Measurements from ENCODE around the gene PKP2.

The PKP2 gene

DNA sequence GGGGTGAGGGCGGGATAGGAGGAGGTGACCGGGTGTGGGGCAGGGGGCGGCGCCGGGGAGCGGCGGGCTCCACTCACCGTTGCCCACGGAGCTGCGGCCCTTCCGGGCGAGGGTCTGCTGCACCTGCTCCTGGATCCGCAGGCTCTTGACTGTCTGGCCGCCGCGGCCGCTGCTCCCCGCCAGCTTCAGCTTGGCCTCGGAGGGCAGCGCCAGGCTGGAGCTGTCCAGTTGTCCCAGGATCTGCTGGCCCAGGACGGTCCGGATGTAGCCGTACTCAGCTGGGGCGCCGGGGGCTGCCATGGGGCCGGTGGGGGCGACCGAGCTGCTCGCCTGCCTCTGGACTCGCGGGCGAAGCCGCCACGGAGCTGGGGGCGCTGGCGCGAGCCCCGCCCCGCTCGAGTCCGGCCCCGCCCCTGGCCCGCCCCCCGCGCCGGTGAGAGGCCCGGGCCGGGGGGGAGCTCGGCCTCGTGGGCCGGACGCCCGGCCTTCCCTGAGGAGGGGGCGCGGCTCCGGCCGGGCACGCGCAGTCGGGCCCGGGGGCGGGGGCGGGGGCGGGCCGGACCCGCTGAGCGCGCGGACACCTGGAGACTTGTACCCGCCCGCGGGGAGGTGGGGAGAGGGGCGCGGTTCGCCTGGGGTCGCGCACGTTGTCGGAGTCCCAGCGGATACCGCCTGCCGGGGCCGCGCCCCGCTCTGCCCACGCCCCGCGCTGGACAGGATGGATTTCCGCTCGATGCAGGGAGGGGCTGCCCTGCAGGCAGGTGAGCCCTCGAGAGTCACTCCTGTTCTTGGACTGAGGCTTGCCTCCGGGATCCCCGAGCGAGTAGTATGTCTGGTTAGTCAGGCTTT lies at the start of gene PKP2:
TSS of gene PKP2 (minus strand) at position 346 of the 849 bp plus-strand sequence. CDS start at position 300, 46 bp downstream.
- peak; percentile 27 for FAIRE-seq
- peak; percentile 93 for DNase-seq (ENCODE audit: low spot score)

DNA sequence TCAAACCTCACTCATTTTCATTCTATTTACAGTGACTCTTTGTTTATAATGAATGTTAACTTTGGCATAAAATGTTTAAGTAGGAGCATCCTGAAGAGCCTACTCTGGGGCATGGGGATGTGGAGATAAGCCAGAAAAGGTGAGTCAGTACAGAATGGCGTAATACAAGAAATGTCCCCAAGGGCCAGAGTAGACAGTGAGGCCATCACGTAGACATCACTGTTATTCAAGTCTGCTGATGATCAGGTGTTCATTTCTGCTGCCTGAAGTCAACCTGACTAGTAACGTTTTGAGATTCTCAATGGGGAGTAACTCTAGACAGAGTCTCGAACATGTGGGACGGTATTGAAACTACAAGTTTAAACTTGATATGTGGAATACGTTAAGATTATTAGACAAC lies 47.6 kb upstream of the PKP2 start:
- peak; percentile 27 for DNase-seq (ENCODE audit: low spot score)

DNA sequence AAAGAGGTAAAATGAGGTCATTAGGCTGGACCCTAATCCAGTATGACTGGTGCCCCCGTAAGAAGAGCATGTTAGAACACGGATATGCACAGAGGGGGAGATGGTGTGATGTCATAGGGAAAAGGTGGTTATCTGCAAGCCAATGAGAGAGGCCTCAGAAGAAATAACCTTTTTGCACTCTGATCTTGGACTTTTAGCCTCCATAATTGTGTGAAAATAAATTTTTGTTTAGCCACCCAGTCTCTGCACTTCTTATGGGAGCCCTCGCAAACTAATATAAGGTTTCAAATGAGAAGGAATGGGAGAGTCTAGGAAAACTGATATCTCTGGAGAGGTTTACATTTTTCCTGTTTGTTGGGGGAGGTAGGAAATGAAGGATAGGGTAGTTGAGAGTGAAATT lies 43.2 kb upstream of the PKP2 start:
- FAIRE-seq: no peak

More for the DNA sequence above, 47.6 kb upstream of the PKP2 start:
- no peak for FAIRE-seq

DNA sequence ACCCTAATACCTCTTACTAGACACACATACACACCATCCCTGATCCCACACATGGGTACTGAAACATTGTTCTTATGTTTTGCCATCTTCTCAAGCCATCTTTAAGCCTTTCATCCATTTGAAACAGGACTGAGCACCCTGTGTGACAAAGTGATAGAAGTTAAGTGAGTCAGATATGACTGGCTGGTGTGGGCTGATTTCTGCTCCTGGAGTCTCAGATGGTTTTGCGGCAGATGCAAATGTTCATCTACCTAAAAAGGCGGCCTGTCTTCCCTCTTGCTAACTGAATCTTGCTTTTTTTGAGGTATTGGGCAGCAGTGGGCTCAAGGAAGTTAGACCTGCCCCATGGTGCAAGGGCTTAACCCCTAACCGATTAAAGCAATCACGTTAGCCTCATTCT lies 30.4 kb upstream of the PKP2 start:
- FAIRE-seq: no peak
- DNase-seq (ENCODE audit: low spot score): no peak

More for the DNA sequence above, 43.2 kb upstream of the PKP2 start:
- no peak for DNase-seq (ENCODE audit: low spot score)

DNA sequence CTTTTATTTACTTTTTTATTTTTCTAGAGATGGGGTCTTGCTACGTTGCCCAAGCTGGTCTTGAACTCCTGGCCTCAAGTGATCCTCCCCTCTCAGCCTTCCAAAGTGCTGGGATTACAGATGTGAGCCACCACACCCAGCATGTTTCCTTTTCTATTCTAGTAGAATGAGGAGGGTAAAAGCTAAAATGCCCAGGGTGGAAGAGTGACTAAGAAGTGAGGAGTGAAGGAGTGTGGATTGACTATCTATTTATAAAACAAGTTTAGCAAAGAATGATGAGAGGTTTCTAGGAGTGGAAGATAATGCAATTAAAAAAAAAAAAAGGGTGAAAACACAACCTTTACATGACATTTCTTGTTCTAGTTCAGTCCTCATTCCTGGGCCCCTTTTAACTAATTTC lies 29.8 kb upstream of the PKP2 start:
- no peak for FAIRE-seq
- no peak for DNase-seq (ENCODE audit: low spot score)

DNA sequence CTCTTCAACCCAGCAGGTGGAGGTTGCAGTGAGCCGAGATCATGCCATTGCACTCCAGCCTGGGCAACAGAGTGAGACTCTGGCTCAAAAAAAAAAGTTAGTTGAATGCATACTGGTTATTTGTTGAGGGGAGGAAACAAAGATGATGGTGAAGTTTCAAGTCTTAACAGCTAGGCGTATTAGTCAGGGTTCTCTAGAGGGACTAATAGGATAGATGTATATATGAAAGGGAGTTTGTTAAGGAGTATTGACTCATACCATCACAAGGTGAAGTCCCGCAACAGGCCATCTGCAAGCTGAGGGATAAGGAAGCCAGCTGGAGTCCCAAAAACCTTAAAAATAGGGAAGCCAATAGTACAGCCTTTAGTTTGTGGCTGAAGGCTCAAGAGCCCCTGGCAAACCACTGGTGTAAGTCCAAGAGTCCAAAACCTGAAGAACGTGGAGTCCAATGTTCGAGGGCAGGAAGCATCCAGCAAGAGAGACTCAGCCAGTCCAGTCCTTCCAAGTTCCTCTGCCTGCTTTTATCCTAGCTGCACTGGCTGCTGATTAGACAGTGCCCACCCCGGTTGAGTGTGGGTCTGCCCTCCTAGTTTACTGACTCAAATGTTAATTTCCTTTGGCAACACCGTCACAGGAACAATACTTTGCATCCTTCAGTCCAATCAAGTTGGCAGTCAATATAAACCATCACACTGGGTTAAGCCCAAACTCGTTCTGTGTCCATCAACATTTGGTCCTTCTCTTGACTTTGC lies 26.1 kb upstream of the PKP2 start:
- no peak for DNase-seq (ENCODE audit: low spot score)
- FAIRE-seq: no peak

DNA sequence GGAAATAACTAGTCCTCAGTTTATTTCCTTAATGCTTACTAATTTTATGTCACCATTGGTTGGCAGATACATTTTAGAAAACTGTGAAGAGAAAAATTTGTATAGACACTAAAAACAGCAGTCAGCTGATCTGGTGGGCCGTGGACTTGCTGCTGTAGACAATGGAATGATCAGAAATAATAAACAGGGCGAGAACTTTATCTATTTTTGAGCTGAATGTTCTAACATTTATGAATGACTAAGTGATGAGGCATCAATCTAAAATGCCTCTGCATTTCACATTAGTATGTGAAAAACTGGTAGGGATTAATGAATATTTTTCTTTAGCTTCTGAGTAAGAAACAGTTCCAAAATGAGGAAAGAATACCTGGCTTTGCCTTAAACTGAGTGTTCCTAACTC lies 24.8 kb upstream of the PKP2 start:
- FAIRE-seq (no peak), DNase-seq (ENCODE audit: low spot score) (no peak)

DNA sequence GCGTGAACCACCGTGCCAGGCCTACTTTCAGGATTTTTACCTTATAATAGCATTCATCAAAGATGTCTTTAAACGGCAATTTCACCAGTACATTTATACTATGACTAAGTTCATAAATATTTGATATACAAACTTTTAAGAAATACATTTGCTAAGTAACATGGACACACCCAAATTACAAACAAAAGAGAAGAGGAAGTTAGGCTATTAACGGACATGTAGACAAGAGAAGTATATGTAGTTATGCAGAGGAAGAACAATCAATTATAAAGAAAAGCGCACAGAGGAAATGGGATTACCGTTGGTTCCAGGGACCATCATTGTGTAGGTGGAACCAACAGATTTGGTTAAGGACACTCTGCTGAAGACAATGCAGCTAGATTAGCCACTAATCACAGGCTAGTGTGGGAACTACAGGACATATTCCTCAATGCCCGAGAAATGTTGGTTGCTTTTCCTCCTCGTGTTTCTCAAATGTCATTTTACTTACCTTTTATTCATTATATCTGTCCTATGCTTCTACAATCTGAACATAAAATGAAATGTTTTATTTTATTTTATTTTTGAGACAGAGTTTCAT lies 24.0 kb upstream of the PKP2 start:
- no peak for DNase-seq (ENCODE audit: low spot score)
- FAIRE-seq: no peak

DNA sequence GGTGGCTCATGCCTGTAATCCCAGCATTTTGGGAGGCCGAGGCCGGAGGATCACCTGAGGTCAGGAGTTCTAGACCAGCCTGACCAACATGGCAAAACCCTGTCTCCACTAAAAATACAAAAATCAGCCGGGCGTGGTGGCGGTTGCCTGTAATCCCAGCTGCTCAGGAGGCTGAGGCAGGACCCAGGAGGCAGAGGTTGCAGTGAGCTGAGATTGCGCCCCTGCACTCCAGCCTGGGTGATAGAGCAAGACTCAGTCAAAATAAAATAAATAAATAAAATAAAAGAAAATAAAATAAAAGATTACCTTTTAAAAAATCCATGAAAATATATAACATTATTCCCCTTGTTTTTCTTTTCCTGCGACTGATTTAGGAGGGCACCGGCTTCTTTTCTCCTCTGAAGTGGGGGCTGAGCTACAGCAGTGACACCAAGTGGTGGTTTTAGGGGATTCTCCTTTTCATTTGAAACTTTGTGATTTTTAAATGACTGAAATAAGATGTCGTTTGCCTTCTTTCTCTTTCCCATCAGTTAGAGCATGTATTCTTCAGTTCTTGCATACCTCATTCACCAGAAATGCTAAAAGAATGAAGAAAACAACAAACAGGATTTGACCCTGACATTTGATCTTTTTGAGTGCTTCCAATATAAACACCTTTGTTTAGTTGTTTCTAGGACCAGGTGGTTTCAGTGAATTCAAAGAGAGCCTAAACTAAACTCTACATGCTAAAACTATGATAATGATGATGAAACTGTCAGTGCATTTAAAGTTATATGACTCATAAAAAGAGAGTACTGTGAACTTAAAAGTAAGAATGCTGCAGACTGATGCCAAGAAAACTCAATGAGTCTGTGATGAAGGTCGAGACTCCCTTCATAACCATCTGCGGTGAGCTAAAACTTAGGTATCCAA lies 22.6 kb upstream of the PKP2 start:
- DNase-seq (ENCODE audit: low spot score): peak; percentile 44
- no peak for FAIRE-seq

DNA sequence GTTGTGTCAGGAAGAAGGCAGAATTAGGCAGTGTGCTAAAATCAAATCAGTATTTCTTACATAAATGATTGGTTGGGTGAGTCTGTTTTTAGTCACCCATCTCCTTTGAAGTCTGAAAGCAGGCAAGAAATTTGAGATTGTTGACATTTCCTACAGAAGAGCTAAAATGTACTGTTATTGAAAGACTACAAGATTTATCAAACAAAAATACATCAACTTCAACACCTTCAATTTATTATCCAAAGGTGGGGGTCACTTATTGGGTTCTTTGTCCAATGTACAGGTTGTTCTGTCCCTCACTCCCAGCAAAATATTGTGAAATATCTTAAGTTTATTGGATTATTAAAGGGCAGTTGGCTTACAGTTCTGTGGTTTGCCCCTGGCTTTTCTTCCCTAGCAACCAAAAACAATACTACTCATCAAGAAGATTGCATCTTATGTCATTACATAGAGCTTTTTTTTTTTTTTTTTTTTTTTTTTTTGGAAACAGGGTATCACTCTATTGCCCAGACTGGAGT lies 20.6 kb upstream of the PKP2 start:
- DNase-seq (ENCODE audit: low spot score) (no peak), FAIRE-seq (no peak)

DNA sequence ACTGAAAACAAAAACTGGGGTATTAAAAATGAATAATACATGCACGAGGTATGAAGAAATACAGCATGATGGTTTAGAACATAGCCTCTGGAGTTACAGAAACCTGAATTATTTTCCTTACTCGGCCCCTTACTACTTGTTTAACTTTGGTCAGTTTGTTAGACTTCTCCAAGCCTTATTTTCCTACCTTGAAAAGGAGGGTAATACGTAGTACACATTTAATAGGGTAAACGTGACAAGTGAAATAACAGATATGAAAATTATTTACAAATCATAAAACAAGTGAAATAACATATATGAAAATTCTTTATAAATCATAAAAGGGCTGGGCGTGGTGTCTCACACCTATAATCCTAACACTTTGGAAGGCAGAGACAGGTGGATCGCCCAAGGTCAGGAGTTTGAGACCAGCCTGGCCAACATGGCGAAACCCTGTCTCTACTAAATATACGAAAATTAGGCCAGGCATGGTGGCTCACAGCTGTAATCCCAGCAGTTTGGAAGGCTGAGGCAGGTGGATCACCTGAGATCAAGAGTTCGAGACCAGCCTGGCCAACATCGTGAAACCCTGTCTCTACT lies 11.4 kb upstream of the PKP2 start:
- FAIRE-seq (no peak), DNase-seq (ENCODE audit: low spot score) (no peak)

DNA sequence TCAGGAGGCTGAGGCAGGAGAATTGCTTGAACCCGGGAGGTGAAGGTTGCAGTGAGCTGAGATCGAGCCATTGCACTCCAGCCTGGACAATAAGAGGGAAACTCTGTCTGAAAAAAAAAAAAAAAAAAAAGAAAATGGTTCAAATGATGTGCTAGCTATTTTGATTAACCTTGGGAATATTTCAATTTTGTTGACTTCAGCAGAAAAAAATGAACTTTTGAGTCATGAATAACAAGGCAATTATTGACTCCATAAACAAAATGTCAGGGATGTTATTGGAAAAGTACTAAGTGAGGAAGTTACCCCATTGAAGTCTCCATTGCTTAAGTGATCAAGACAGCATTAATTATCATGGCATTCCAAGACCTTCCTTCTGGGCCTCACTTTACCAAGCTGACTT lies 10.6 kb upstream of the PKP2 start:
- DNase-seq (ENCODE audit: low spot score): no peak
- FAIRE-seq: no peak

DNA sequence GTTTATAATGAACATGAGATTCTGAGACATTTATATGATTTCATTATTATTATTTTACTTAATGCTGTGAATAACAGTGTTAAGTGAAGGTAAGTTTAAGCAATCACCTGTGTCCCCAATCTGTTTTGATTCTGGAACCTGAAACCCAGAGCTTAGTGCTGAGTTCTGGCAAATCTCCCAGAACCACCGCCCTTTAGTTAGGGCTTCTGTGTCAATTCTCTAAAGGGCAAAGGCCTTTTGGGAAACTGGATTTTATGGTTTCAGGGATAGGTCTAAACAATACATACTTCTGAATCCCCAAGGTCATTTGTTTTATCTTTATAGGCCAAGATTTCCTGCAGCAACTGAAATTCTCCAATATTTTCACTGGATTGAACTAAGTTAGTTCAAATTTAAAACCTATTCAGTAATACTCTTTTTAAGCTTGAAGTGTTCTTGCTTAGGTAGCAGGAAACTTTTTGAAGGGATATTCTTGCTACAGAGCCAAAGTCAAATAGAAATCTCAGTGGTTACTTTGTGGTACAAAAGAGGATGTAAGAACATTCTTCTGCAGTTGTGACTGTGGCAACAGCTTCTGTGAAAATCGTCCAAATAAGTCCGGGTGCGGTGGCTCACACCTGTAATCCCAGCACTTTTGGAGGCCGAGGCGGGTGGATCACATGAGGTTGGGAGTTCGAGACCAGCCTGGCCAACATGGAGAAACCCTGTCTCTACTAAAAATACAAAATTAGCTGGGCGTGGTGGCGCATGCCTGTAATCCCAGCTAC lies 10.0 kb upstream of the PKP2 start:
- no peak for DNase-seq (ENCODE audit: low spot score)
- no peak for FAIRE-seq

DNA sequence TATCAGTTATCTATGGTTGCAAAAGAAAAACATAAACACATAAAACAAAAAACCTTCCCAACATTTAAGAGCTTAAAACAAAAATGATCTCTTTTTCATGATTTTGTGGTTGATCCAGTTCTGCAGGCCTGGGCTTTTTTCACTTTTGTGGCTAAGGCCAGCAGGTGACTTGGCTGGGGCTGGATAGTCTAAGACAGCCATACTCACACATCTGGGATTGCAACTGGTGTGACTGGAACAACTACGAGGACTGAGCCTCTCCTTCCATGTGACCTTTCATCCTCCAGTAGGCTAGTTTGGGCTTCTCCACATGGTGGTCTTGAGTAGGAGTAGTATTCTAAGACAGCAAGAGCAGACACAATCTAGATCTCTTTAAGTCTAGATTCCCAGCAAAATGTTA lies 7.2 kb upstream of the PKP2 start:
- DNase-seq (ENCODE audit: low spot score) (no peak), FAIRE-seq (no peak)

DNA sequence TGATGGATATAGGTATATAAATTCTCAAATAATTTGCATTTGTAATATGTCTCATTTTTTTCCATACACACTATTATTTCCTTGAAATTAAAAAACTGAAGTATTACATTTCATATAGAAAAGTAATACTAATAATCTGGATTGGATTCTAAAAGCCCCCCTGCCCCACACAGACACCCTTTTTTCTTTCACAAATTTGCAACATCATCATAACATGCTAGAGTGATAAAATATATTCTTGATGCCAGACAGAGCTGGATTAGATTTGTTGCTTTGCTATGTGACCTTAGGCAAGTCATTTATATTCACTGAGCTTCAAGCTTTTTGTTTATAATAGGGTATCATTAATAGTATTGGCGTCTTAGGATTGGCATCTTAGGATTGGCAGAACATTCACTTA lies 6.7 kb upstream of the PKP2 start:
- FAIRE-seq (no peak), DNase-seq (ENCODE audit: low spot score) (no peak)

DNA sequence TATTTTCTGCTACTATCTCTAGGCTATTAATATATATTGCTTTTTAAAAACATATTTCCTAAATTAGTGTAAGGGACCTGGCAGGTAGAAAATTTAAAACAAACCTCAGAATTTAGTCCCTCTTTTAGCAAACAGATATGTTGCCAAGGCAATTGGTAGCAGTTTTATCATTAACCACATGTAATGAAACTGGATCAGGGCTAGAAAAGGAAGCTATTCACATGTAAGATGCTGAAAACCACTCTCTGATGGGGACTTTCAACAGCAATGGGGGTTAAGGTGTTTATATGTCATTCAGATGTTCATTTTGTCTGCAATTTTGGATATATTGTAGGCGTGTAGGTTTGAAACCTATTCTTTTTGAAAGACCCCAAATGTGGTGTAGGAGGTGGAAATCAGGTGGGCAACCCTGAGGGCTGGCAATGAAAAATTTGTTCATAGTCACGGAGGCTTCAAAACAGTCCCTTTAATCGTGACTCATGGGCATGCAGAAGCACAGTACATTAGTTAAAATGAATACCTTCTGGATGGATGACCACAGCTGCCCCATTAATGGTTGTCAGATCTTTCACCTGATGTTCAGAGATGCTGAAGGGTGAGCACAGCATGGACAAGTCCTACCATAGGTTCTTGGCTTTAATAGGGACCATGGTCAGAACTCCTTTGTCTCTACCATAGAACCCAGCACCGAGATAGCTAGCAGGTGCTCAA lies 5.9 kb upstream of the PKP2 start:
- FAIRE-seq: no peak
- DNase-seq (ENCODE audit: low spot score): no peak

DNA sequence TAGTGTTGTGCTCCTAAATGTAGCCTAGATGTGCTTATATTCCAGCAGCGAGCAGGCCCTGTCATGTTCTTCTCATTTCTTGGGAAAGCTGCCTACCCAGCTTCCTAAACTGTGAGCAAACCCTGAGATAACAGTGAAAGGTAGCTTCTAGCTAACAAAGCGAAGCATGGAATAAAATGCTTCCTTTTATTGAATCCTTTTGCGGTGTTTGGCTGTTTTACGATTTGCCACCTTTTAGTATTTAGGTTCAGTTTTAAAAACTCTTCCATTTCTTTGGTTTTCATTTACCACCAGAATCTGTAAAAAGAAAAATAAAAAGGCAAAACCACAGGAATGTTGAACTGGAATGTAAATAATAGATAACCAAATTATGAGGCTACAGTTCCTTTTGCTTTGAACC lies 5.0 kb upstream of the PKP2 start:
- FAIRE-seq: no peak
- no peak for DNase-seq (ENCODE audit: low spot score)

DNA sequence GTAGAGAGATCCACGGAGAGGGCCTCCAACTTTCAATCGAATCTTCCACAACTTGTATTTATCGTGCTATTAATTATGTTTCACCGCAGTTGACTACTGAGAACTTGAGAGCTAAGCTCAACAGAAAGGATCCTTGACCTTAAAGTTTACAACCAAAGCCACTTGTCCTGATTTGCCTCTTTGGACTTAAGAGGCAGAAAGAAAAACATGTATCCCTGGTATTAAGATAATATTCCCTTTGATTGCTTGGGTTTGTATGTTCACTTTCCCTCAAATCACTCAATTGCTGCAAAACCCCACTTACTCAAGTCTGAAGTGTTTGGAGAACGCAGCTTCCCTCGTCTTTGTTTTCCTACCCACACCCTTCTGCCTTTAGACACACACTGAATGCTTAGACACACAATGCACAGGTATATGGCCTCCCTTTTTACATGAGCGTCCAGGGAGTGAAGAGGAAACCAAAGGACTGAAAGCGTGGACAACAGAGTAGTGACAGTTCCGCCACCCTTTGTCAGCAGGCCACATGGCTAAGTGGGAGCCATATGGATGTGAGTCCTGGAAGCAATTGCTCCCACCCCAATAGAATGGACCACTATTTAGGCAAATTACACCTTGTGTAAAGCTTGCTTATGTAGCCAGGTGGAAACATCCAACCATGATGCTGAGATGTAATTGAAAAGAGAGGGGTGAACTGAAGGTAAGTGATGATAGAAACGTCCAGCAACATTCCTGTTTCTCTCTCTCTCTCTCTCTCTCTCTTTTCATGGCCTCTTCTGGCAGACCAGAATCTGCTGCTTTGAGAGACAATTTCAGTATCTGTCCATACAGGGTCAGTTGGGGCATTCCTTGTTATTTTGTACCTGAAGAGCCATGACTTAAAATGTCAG lies 1.4 kb upstream of the PKP2 start:
- DNase-seq (ENCODE audit: low spot score) (no peak), FAIRE-seq (peak; percentile 52)
